Right renal cortex interstitium (tissue), 3 donors: ENCODE measurements around the gene BLM. TPM values are rescaled to one million over a fixed set of nuclear protein-coding genes. Genes with fewer than 3 reads are reported as not detected.
"Not testable (repeated sequence)": the region's sequence is repeated elsewhere in the genome, so short reads cannot be mapped to it uniquely, and the experiment has no call there.

ENCODE experiments used
- DNase-seq, 3 donors: peaks; one replicate each; pipeline ENCODE4 v3.0.0-alpha.2; 2013; ENCODE audit warnings: low read depth in 3 of 3, low spot score in 2 of 3
- polyA plus RNA-seq, 3 donors: library from polyadenylated mRNA; unstranded; fragments of 120-200 nt; gene quantifications; one replicate each; pipeline ENCODE4 v1.2.1, GENCODE V29; 2013; ENCODE audit not compliant: insufficient read length in 3 of 3

Gene BLM
- polyA plus RNA-seq, 3 donors: 11.3 to 13.9 (median 12.9) TPM

- no peak for DNase-seq
These were observed 101.4 kb downstream of the BLM start for GRCh38 chr15:90818251-90819210.

GRCh38 chr15:90819390-90819789, 102.2 kb downstream of the BLM start:
- no peak for DNase-seq

- no peak for DNase-seq
These were observed 102.7 kb downstream of the BLM start for GRCh38 chr15:90819850-90820249.

GRCh38 chr15:90820481-90820880, 103.3 kb downstream of the BLM start:
- no peak for DNase-seq

GRCh38 chr15:90822204-90822955, 105.2 kb downstream of the BLM start:
- DNase-seq: no peak

- DNase-seq: no peak
These were observed 106.4 kb downstream of the BLM start for GRCh38 chr15:90823455-90823974.

GRCh38 chr15:90825115-90825899, 108.2 kb downstream of the BLM start:
- not testable (repeated sequence) for DNase-seq

GRCh38 chr15:90826206-90826885, 109.2 kb downstream of the BLM start:
- DNase-seq: not testable (repeated sequence)

- no peak for DNase-seq
These were observed 109.8 kb downstream of the BLM start for GRCh38 chr15:90826886-90827435.

GRCh38 chr15:90828111-90828510, 111.0 kb downstream of the BLM start:
- no peak for DNase-seq

GRCh38 chr15:90829126-90829525, 112.0 kb downstream of the BLM start:
- DNase-seq: no peak

GRCh38 chr15:90829942-90830440, 112.8 kb downstream of the BLM start:
- no peak for DNase-seq

- no peak for DNase-seq
These were observed 117.5 kb downstream of the BLM start for GRCh38 chr15:90834626-90835025.

GRCh38 chr15:90836296-90836871, 119.2 kb downstream of the BLM start:
- no peak for DNase-seq

GRCh38 chr15:90837094-90837493, 119.9 kb downstream of the BLM start:
- DNase-seq: no peak

- DNase-seq: no peak
These were observed 121.0 kb downstream of the BLM start for GRCh38 chr15:90838139-90838538.

GRCh38 chr15:90838544-90838943, 121.4 kb downstream of the BLM start:
- DNase-seq: no peak

- no peak for DNase-seq
These were observed 122.3 kb downstream of the BLM start for GRCh38 chr15:90839187-90840071.
